HT-29 (cell line): ENCODE results near the gene LRRC14B. TPM values are rescaled to one million over a fixed set of nuclear protein-coding genes. Genes with fewer than 3 reads are reported as not detected.
A peak's percentile ranks its signal among the peaks of the same experiment; 100 is the strongest.

Experiments
- DNase-seq: peaks from one replicate; pipeline ENCODE4 v3.0.0-alpha.2; 2015; ENCODE audit warnings: low spot score
- total RNA-seq: library from RNA; depleted of rRNA; stranded (reverse); fragments of >200 nt; shearing (Covaris generic); gene quantifications from 2 replicates; pipeline ENCODE4 v1.2.3, GENCODE V29; 2014

The LRRC14B gene
- total RNA-seq, 1 experiment from 2014 or later = not detected

- no peak for DNase-seq
Observed at GRCh38 chr5:174291-174600, 17.0 kb upstream of the LRRC14B start.

GRCh38 chr5:174876-175465 is 16.3 kb upstream of the LRRC14B start:
- no peak for DNase-seq

GRCh38 chr5:176296-176823 is 14.9 kb upstream of the LRRC14B start:
- DNase-seq = no peak

- DNase-seq = no peak
Observed at GRCh38 chr5:178110-178509, 13.2 kb upstream of the LRRC14B start.

GRCh38 chr5:179401-179800 is 11.9 kb upstream of the LRRC14B start:
- DNase-seq = no peak

GRCh38 chr5:180286-180918 is 10.9 kb upstream of the LRRC14B start:
- DNase-seq = no peak

- no peak for DNase-seq
Observed at GRCh38 chr5:181160-181559, 10.1 kb upstream of the LRRC14B start.

GRCh38 chr5:181566-181965 is 9.7 kb upstream of the LRRC14B start:
- DNase-seq = no peak

GRCh38 chr5:182126-182525 is 9.2 kb upstream of the LRRC14B start:
- DNase-seq = no peak

GRCh38 chr5:184471-184870 is 6.8 kb upstream of the LRRC14B start:
- DNase-seq = no peak

GRCh38 chr5:185095-186070 is 5.9 kb upstream of the LRRC14B start:
- DNase-seq = no peak

GRCh38 chr5:186091-187041 is 4.9 kb upstream of the LRRC14B start:
- DNase-seq = no peak

GRCh38 chr5:187042-187431 is 4.3 kb upstream of the LRRC14B start:
- DNase-seq = no peak

GRCh38 chr5:187617-188451 is 3.5 kb upstream of the LRRC14B start:
- no peak for DNase-seq

- DNase-seq = peak; percentile 98
Observed at GRCh38 chr5:188488-189481, 2.5 kb upstream of the LRRC14B start.

- no peak for DNase-seq
Observed at GRCh38 chr5:189486-189885, 1.8 kb upstream of the LRRC14B start.

- DNase-seq = no peak
Observed at GRCh38 chr5:189976-190365, 1.3 kb upstream of the LRRC14B start.

GRCh38 chr5:190366-191035 is 794 bp upstream of the LRRC14B start:
- DNase-seq = no peak
